ENCODE results near the gene KCNG2. TPM values are rescaled to one million over a fixed set of nuclear protein-coding genes. Genes with fewer than 3 reads are reported as not detected.

Gene KCNG2
- polyA plus RNA-seq, 1 of the 3 experiments (the other 2 are of a cell fraction): not detected

GRCh38 chr18:79912409-79912991, 114.8 kb downstream of the KCNG2 start:
- Histone ChIP-seq H3K4me2 (no peak overlapping the region), H2AFZ (ENCODE audit: low read depth) (no peak overlapping the region), H3K36me3 (replicated peaks in 1 of 2; ENCODE audit: control insufficient read depth in 1 of 2, insufficient read depth in 2 of 2, low read length in 1 of 2) (peaks cover 4% of the 10 kb centered on the region in 2 experiments), H3K79me2 (ENCODE audit: insufficient read depth) (no peaks in the 10 kb centered on the region), H3K27ac (ENCODE audit: low read depth in 2 of 2, low read length in 1 of 2) (no peak overlapping the region), H3K4me1 (ENCODE audit: control insufficient read depth in 1 of 2, insufficient read depth in 2 of 2, low read depth in 1 of 2, low read length in 1 of 2) (no peaks in the 10 kb centered on the region), H3K4me3 (ENCODE audit: low read depth in 2 of 2, low read length in 1 of 2) (no peak overlapping the region), H3K9ac (no peak overlapping the region), H3K9me2 (no peaks in the 10 kb centered on the region), H3K9me3 (no peaks in the 10 kb centered on the region), H3F3A (replicated peaks; ENCODE audit: insufficient read depth) (no peaks in the 10 kb centered on the region), H3K27me3 (ENCODE audit: insufficient read depth) (no peaks in the 10 kb centered on the region), H4K20me1 (ENCODE audit: insufficient read depth) (no peaks in the 10 kb centered on the region)
- ChIA-PET POLR2A (no interaction called here), CTCF (no interaction called here)
- TF ChIP-seq, protein P1, sequence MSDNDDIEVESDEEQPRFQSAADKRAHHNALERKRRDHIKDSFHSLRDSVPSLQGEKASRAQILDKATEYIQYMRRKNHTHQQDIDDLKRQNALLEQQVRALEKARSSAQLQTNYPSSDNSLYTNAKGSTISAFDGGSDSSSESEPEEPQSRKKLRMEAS (IDR thresholded peaks at IDR 0.05; ENCODE audit: low read depth): no peak
- TF ChIP-seq, protein P2, sequence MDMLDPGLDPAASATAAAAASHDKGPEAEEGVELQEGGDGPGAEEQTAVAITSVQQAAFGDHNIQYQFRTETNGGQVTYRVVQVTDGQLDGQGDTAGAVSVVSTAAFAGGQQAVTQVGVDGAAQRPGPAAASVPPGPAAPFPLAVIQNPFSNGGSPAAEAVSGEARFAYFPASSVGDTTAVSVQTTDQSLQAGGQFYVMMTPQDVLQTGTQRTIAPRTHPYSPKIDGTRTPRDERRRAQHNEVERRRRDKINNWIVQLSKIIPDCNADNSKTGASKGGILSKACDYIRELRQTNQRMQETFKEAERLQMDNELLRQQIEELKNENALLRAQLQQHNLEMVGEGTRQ (IDR thresholded peaks at IDR 0.05; ENCODE audit: borderline replicate concordance, low read depth, low read length): no peak
- TF ChIP-seq CHD2 (IDR thresholded peaks at IDR 0.05; ENCODE audit: low read length, partially characterized antibody) (no peak), NFIC (IDR thresholded peaks at IDR 0.05; ENCODE audit: borderline replicate concordance) (no peak), NRF1 (IDR thresholded peaks at IDR 0.05; ENCODE audit: low read depth, low read length) (no peak), RXRA (IDR thresholded peaks at IDR 0.05; ENCODE audit: borderline replicate concordance, low read depth) (no peak), GATA2 (CRISPR knock-in tag; IDR thresholded peaks at IDR 0.05) (no peak), RCOR1 (IDR thresholded peaks at IDR 0.05; ENCODE audit: low read length) (no peak), PBX3 (IDR thresholded peaks at IDR 0.05) (no peak), RFX5 (IDR thresholded peaks at IDR 0.05; ENCODE audit: low read length) (no peak), JUND (IDR thresholded peaks at IDR 0.05) (no peak), FOXM1 (IDR thresholded peaks at IDR 0.05; ENCODE audit: low read depth) (no peak)
- DNase-seq: no peak
- 93% methylated on average over 18 of the region's 20 CpGs for WGBS (ENCODE audit: low lambda C conversion rate)

GRCh38 chr18:79912994-79913831, 115.5 kb downstream of the KCNG2 start:
- Histone ChIP-seq H3K9me2 (no peaks in the 10 kb centered on the region), H3K4me2 (no peak overlapping the region), H2AFZ (ENCODE audit: low read depth) (no peak overlapping the region), H3K4me3 (ENCODE audit: low read depth in 2 of 2, low read length in 1 of 2) (no peak overlapping the region), H3F3A (replicated peaks; ENCODE audit: insufficient read depth) (no peaks in the 10 kb centered on the region), H4K20me1 (ENCODE audit: insufficient read depth) (no peaks in the 10 kb centered on the region), H3K27ac (ENCODE audit: low read depth in 2 of 2, low read length in 1 of 2) (no peak overlapping the region), H3K79me2 (ENCODE audit: insufficient read depth) (no peaks in the 10 kb centered on the region), H3K9me3 (no peaks in the 10 kb centered on the region), H3K9ac (no peak overlapping the region), H3K4me1 (ENCODE audit: control insufficient read depth in 1 of 2, insufficient read depth in 2 of 2, low read depth in 1 of 2, low read length in 1 of 2) (no peaks in the 10 kb centered on the region), H3K36me3 (replicated peaks in 1 of 2; ENCODE audit: control insufficient read depth in 1 of 2, insufficient read depth in 2 of 2, low read length in 1 of 2) (peaks cover 4% of the 10 kb centered on the region in 2 experiments), H3K27me3 (ENCODE audit: insufficient read depth) (no peaks in the 10 kb centered on the region)
- CTCF ChIA-PET: no interaction called here
- no peak for DNase-seq
- TF ChIP-seq EP300 (IDR thresholded peaks at IDR 0.05; ENCODE audit: borderline replicate concordance in 1 of 2, low read depth in 1 of 2, low read length in 1 of 2): no peak
- 95% methylated on average over 22 of the region's 28 CpGs for whole genome bisulfite sequencing (ENCODE audit: low lambda C conversion rate)
- POLR2A ChIA-PET: interaction anchor here (0.7 kb wide), 1 partner anchor 15 kb away, joined by 6 read pairs; no protein-coding TSS in a partner anchor

Measured in SK-N-SH (cell line).